Measurements from ENCODE around the gene GTF3C5.

Gene GTF3C5

GRCh38 chr9:133042676-133043075, 11.9 kb downstream of the GTF3C5 start:
- H3K4me2 ChIP-seq (ENCODE audit: low read depth, low read length, poor library complexity, severe bottlenecking), result no peak overlapping the region
- H2AFZ ChIP-seq (ENCODE audit: low read depth, low read length, severe bottlenecking), result no peak overlapping the region
- H3F3A ChIP-seq (ENCODE audit: insufficient read depth), result no peaks in the 10 kb centered on the region
- H3K27ac ChIP-seq (ENCODE audit: low read depth, low read length), result no peak overlapping the region
- TF ChIP-seq CTCF (IDR thresholded peaks at IDR 0.05; ENCODE audit: insufficient read depth, low read length, poor library complexity, severe bottlenecking) (no peak), EZH2phosphoT487 (conservative IDR thresholded peaks at IDR 0.05; ENCODE audit: low read length) (no peak)
- H3K27me3 ChIP-seq (ENCODE audit: low read length), result no peaks in the 10 kb centered on the region
- 0 out of 2 replicates have a peak, but pooled peaks cover 3% of the 10 kb centered on the region for H3K36me3 ChIP-seq (ENCODE audit: low read length)
- H3K4me3 ChIP-seq (ENCODE audit: insufficient read depth, low read length, poor library complexity, severe bottlenecking), result no peak overlapping the region
- H4K20me1 ChIP-seq (ENCODE audit: low read depth, low read length), result no peaks in the 10 kb centered on the region; the same call in 1 of the 2 replicates
- H3K9me3 ChIP-seq (ENCODE audit: insufficient read depth, low read length), result no peaks in the 10 kb centered on the region
- H3K9ac ChIP-seq (ENCODE audit: low read length), result no peak overlapping the region
- H3K79me2 ChIP-seq (ENCODE audit: insufficient read depth, low read length), result peaks cover 32% of the 10 kb centered on the region; the same call in 1 of the 2 replicates
- no peaks in the 10 kb centered on the region for H3K9me2 ChIP-seq (replicated peaks; ENCODE audit: insufficient read depth, low read length)

- no peaks in the 10 kb centered on the region for H3K9me3 ChIP-seq (ENCODE audit: insufficient read depth, low read length)
- no peaks in the 10 kb centered on the region for H3F3A ChIP-seq (ENCODE audit: insufficient read depth)
- no peak overlapping the region for H3K27ac ChIP-seq (ENCODE audit: low read depth, low read length)
- H3K9me2 ChIP-seq (replicated peaks; ENCODE audit: insufficient read depth, low read length), result no peaks in the 10 kb centered on the region
- H3K36me3 ChIP-seq (ENCODE audit: low read length), result 0 out of 2 replicates have a peak, but pooled peaks cover 3% of the 10 kb centered on the region
- no peak overlapping the region for H2AFZ ChIP-seq (ENCODE audit: low read depth, low read length, severe bottlenecking)
- no peak overlapping the region for H3K4me2 ChIP-seq (ENCODE audit: low read depth, low read length, poor library complexity, severe bottlenecking)
- no peaks in the 10 kb centered on the region for H3K27me3 ChIP-seq (ENCODE audit: low read length)
- H3K79me2 ChIP-seq (ENCODE audit: insufficient read depth, low read length), result peaks cover 27% of the 10 kb centered on the region; the same call in 1 of the 2 replicates
- TF ChIP-seq EZH2phosphoT487 (conservative IDR thresholded peaks at IDR 0.05; ENCODE audit: low read length), result no peak
- TF ChIP-seq CTCF (IDR thresholded peaks at IDR 0.05; ENCODE audit: insufficient read depth, low read length, poor library complexity, severe bottlenecking), result no peak
- no peak overlapping the region for H3K4me3 ChIP-seq (ENCODE audit: insufficient read depth, low read length, poor library complexity, severe bottlenecking)
- no peak overlapping the region for H3K9ac ChIP-seq (ENCODE audit: low read length)
- H4K20me1 ChIP-seq (ENCODE audit: low read depth, low read length), result no peaks in the 10 kb centered on the region; the same call in 1 of the 2 replicates
Observed at GRCh38 chr9:133043449-133044035, 12.7 kb downstream of the GTF3C5 start.

- TF ChIP-seq CTCF (IDR thresholded peaks at IDR 0.05; ENCODE audit: insufficient read depth, low read length, poor library complexity, severe bottlenecking), result no peak
- H3K36me3 ChIP-seq (ENCODE audit: low read length), result 0 out of 2 replicates have a peak, but pooled peaks cover 3% of the 10 kb centered on the region
- H3K4me3 ChIP-seq (ENCODE audit: insufficient read depth, low read length, poor library complexity, severe bottlenecking), result no peak overlapping the region
Observed at GRCh38 chr9:133044125-133044524, 13.3 kb downstream of the GTF3C5 start.

More at GRCh38 chr9:133044125-133044524, 13.3 kb downstream of the GTF3C5 start:
- Histone ChIP-seq H2AFZ (ENCODE audit: low read depth, low read length, severe bottlenecking) (no peak overlapping the region), H3K9me3 (ENCODE audit: insufficient read depth, low read length) (no peaks in the 10 kb centered on the region), H3K4me2 (ENCODE audit: low read depth, low read length, poor library complexity, severe bottlenecking) (no peak overlapping the region), H4K20me1 (ENCODE audit: low read depth, low read length) (no peaks in the 10 kb centered on the region; the same call in 1 of the 2 replicates), H3F3A (ENCODE audit: insufficient read depth) (no peaks in the 10 kb centered on the region), H3K9ac (ENCODE audit: low read length) (no peak overlapping the region), H3K27ac (ENCODE audit: low read depth, low read length) (no peak overlapping the region), H3K79me2 (ENCODE audit: insufficient read depth, low read length) (peaks cover 21% of the 10 kb centered on the region; the same call in 1 of the 2 replicates), H3K27me3 (ENCODE audit: low read length) (no peaks in the 10 kb centered on the region), H3K9me2 (replicated peaks; ENCODE audit: insufficient read depth, low read length) (no peaks in the 10 kb centered on the region)

Measured in SU-DHL-6 (cell line).